HT1080 (cell line): Measurements from ENCODE around the gene CEBPZOS. TPM values are rescaled to one million over a fixed set of nuclear protein-coding genes. Genes with fewer than 3 reads are reported as not detected.
"Not testable (repeated sequence)": the region's sequence is repeated elsewhere in the genome, so short reads cannot be mapped to it uniquely, and the experiment has no call there.

Experiments
- DNase-seq: peaks from one replicate; pipeline ENCODE4 v3.0.0-alpha.2; 2015; ENCODE audit warnings: low read depth
- total RNA-seq: library from RNA; depleted of rRNA; stranded (reverse); fragments of >200 nt; shearing (Covaris generic); gene quantifications from 2 replicates; pipeline ENCODE4 v1.2.3, GENCODE V29; 2014

The CEBPZOS gene
- total RNA-seq, 1 experiment from 2014 or later, result 17.6 TPM

DNA sequence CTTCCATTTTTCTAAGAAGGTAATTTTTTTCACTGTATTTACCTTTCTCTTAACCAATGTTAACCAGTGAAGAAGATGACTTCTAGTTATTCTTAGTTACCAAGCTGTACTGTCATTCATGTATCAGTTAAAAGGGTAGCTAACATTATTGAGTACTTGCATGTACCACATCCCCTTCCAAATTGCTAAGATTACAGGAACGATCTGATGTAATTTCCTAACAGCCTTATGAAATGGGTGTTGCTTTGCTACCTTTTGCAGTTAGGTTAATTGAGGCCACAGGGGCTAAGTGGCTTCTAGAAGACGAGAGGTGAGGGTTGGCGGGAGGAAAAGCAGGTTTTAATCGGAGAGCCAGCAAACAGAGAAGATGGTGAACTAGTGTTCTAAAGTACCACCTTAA, 6.0 kb upstream of the CEBPZOS start:
- DNase-seq, result no peak

DNA sequence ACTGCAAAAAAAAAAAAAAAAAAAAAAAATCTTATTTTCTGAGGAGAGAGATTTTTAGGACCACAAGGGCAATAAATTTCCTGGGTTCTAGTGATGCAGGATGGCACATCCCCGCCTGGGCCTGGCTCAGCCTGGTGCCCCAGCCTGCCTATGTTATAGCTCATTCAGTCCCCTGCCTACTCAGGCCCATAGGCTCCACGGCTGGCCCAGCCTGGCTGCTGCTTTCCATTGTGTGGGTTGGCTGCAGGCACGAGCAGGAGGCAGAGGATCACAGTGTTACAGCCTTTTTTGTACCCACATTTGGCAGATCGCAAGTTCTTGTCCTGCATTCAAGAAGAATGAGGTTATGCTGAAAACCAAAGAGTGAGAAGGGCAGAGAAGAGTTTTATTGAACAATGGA, 5.0 kb upstream of the CEBPZOS start:
- no peak for DNase-seq

DNA sequence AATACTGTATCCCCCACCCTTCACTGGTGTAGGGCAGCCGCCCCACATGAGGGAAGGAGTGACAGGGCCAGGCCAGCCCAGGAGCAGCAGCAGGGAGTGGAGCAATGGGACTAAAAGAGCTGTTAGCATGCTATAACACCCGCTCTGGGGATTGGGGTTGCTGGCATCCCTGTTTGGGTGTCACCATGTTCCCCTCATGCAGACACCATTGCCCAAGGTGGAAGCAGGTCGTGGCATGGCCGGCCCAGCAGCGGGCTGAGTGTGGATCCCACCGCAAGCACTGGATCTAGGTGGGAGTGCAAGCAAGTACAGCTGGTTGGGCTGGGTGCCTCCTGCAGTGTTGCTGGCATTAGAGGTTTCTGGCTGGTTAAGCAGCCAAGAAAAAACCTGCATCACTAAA, 4.5 kb upstream of the CEBPZOS start:
- DNase-seq, result no peak

DNA sequence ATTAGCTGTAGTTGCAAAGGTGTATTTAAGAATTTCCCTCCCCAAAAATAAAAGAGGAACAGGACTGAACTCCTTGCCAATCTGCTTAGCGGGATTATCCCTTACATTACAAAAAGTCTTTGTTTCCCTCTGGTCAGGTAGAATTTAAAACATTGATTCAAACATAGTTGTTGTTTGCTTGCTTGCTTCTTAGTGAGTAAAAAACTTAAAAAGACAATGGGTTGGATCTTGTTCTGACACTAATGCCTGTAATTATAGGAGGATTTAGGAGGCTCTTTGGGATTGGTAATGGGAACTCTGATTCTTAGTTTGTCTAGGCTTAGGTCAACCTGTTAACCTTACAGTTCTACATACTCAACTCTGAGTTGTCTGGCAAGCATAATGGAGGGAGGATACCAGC, 3.7 kb upstream of the CEBPZOS start:
- no peak for DNase-seq

DNA sequence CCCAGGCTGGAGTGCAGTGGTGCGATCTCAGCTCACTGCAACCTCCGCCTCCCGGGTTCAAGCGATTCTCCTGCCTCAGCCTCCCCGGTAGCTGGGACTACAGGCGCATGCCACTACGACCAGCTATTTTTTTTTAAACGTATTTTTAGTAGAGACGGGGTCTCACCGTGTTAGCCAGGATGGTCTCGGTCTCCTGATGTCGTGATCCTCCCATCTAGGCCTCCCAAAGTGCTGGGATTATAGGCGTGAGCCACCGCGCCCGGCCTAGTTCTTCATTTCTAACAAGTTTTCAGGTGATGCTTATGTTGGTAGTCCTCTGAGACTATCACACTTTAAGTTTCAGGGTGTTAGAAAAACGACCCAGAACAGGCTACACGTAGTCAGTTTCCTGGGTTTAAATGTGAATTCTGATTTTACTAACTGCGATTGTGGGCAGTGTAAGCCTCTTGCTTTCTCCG, 405 bp upstream of the CEBPZOS start:
- not testable (repeated sequence) for DNase-seq

DNA sequence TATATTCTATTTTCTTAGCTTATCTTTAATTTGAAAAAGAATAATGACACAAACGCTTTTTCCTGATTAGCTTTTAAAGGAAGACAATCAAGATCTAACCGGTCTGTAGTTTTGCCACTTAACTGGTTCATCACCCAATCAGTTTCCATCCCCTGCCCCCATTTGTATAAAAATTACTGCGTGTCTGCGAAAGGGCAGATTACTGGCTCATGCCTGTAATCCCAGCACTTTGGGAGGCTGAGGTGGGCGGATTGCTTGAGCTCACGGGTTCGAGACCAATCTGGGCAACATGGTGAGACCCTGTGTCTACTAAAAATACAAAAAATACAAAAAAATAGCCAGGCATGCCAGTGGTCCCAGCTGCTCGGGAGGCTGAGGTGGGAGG, 2.4 kb downstream of the CEBPZOS start:
- no peak for DNase-seq

DNA sequence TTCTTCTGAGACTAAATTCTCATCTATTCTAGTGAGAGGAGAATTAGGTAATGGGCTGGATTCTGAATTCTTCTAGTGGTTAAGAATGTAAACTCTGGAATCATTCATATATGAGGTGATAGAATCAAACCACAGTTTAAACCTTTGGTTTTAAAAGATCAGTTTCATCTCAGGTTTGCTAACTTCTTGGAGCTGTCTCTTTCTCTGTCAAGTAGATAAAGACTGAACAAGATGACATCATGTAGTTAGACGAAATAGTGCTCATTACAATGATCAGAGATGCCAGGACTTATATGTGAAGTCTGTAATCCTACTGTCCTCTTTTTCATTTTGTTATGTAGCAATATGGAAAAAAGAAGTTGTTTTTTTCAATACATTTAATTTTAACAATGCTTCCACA, 4.9 kb downstream of the CEBPZOS start:
- DNase-seq, result no peak

DNA sequence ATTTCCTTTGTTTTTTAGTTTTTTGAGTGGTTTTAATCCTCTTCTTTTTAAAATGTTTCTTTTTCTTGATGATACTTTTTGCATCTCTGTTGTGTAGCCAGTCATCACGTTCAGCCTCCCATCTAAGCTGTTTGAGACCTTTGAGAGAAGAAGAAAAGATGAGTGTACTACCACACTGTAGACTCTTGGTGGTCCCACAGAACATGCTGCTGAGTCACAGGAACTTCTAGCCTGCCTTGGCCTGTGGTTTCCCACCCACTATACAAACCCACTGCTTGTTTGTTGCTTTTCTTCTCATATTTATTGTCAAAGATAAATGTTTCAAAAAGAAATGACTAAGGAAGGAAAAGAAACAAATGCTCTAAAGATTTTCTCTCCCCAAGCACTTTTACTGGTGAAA, 5.5 kb downstream of the CEBPZOS start:
- DNase-seq, result peak; percentile 43

DNA sequence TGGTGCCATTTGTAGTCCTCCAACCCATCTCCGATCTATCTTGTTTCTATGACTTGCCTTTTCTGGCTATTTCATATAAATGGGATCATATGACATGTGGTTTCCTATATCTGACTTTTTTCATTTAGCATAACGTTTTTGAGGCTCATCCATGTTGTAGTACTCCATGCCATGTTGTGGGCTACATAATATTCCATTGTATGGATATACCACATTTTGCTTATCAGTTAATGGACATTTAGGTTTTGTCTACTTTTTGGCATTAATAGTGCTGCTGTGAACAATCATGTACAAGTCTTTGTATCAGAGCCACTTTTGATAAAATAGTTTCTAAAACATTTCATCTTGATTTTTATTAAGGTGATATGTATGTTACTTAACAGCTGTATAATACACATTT, 7.4 kb downstream of the CEBPZOS start:
- no peak for DNase-seq

DNA sequence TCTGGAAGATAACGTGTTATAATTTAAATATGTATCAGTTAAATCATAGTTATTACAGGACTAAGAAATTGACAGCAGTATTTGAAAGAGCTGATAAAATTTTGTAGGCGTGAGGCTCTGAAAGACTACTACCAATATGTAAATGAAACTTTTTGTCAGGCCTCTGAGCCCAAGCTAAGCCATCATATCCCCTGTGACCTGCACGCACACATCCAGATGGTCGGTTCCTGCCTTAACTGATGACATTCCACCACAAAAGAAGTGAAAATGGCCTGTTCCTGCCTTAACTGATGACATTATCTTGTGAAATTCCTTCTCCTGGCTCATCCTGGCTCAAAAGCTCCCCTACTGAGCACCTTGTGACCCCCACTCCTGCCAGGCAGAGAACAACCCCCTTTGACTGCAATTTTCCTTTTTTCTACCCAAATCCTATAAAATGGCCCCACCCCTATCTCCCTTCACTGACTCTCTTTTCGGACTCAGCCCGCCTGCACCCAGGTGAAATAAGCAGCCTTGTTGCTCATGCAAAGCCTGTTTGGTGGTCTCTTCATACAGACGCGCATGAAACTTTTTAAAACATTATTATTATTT, 8.9 kb downstream of the CEBPZOS start:
- DNase-seq, result not testable (repeated sequence)

DNA sequence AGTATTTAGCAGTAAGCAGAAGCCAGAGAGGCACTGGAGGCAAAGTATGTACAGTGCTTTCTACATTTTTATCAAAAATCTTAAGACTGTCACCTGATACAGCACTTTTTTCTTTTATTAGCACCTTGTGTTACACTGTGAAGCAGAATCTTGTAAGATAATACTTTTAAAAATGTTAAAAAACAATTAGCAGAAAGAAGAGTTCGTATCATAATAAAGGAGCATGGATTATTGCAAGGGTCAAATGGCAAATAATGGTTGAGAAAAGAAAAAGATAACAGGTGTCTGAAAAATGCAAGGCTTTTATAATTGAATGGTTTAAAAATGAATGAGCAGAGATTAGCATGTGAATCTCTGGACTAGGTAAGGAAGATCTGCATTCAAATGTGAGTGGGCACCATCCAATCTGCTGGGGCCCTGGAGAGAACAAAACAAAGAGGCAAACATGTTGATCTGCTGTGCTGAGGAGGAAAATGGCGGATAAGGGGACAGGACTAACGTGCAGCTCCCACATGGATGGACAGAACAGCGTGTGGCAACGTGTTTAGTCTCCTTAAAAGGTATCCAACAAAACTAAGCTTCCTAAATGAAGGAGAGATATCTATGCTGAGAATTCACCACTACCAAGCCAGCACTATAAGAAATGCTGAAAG, 9.5 kb downstream of the CEBPZOS start:
- no peak for DNase-seq

DNA sequence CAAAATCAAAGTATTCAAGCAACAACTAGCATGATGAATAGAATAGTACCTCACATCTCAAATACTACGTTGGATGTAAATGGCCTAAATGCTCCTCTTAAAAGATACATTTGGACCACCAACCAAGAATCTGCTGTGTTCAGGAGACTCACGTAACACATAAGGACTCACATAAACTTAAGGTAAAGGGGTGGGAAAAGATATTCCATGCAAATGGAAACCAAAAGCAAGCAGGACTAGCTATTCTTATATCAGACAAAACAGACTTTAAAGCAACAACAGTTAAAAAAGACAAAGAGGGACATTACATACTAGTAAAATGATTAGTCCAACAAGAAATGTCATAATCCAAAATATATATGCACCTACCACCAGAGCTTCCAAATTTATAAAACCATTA, 10.5 kb downstream of the CEBPZOS start:
- not testable (repeated sequence) for DNase-seq

DNA sequence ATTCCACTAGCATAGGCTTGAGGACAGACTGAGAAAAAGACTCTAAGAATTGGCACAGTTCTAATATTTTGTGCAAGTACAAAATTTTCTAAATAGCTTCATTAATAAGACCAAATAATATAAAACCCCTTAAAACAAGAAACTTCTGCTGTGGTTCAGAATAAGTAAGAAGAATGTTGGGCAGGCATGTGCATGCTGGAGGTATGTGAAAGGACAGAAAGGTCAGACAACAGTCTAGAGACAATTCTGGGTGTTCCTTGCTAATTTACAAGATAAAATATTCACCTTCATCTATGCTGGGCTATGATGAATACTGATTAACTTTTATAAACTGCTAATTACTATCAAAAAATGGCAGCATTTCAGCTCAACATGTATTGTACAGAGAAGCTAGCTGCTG, 14.9 kb downstream of the CEBPZOS start:
- DNase-seq, result no peak

DNA sequence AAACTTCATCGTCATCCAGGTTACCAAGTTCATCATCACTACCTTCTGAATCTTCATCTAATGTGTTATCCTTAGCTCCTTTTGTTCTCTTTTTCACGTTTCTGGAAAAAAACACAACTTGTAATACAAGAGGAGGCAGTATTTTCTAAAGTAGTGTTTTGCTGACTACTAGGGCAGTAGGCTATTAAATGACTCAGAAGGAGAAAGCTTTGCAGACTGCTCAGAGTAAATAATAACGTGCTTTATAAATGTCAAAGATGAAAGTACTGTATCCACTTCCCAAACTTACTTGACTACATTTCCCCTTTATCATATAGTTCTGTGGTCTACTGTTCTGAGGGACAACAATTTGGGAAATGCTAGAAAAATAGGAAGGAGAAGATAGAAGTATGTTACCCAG, 15.6 kb downstream of the CEBPZOS start:
- no peak for DNase-seq

DNA sequence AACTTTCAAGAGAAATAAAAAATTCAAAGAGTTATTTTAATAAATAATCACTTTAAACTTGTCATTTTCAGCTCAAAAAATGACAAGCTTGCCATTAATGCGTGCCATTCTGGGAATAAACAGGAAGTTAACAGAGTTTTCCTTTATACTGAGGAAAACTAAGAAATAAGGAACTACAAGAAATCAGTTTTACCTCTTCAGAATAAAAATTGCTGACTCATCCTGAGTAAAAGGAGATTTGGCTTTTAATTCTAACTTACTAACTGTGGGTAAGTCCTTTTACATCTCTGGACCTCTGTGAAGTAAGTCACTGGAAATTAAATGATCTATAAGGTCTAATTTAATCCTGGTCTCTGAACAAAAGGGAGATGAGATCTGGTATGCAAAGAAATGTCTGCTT, 19.0 kb downstream of the CEBPZOS start:
- no peak for DNase-seq

DNA sequence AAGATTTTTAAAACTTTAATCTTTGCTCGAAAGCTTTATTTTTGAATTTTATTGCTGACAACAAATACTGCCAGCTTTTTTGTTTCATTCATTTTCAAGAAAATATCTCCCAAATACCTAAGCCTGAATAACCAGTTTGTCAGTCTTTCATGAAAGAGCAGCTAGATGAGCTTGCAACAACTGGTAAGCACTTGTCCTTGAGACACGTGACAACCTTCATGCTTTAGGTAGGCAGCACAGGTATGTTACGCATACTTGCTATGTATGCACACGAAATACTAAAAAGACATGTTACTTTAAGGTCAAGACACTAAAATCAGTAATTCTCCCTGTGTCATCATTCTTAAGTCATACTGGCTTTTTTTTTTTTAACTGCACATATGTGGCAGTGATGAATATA, 22.8 kb downstream of the CEBPZOS start:
- no peak for DNase-seq

DNA sequence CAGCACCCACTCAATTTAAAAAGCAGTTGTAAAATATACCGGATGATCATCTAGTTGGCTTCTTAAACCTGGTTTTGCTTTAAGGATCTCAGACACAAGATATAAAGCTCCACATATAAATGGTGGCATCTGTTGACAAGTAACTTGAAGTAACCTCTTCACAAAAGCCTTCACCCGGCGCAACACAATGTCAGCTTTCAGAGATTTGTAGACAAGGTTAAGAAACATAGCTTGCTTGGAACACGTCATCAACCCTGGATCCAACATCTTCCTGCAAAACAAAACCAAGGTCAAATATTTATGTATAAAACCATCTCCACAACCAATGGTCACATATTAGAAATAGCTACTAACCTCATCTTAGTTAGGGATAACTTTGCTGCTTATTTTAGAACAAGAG, 26.8 kb downstream of the CEBPZOS start:
- DNase-seq, result no peak

DNA sequence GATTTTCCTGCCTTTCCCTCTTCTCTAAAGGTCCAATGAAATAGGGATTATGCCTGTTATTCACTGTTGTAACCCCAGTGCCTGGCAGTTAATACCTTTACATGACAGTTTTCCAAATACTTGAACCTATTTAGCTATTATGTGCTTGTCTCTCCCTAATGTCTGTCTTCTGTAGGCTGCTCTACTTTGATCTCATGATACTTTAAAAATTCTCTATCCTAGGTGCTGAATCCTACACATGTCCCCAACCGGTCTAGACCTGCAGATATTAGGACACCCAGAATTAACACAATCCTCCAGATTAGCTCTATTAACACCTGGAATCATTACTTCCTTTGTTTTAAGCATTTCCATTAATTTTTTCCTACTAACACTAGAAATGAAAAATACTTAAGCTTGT, 27.8 kb downstream of the CEBPZOS start:
- no peak for DNase-seq

DNA sequence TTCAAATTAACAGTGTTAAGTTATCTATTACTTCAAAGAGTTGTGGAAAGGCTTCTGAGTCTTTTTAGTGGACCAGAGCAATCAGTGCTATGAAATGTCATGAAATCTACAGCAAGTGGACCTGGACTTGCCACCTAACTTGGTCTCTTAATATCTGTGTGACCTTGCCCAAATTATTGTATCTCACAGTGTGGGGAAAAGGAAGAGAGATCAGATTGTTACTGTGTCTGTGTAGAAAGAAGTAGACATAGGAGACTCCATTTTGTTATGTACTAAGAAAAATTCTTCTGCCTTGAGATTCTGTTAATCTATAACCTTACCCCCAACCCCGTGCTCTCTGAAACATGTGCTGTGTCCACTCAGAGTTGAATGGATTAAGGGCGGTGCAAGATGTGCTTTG, 28.8 kb downstream of the CEBPZOS start:
- DNase-seq, result not testable (repeated sequence)

DNA sequence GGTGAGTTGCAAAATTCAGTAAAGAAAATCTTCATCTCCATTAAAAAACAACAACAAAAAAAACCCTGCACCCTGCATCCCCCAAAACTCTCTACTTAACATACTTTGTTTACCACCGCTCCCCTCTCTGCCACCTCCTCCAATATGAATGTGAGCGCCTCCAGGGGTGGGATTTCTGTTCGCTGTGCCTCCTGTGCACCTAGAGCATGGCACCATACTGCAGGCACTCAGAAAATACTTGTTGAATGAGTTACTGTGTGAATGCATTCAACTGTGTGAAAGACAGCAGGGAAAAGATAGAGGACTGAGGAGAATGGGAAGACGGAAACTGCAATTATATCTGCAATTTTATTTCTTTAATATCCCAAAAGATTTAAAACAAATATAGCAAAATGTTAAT, 30.6 kb downstream of the CEBPZOS start:
- DNase-seq, result no peak

DNA sequence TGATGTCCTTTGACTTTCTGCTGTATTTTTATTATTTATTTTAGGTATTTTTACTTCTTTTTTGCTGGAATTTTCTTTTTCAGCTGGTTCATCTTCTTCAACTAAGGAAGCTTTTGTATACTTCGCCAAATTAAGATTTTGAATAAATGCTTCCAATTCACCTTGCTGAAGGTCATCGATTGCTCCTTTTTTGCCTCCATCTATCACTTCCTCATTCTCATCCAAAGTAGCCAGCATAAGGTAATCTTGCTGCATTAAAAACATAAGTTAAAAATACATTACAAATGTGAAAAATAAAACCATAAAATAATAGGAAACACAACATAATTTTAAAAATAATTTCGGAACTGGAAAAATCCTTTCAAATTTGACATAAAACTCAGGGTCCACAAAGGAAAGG, 32.5 kb downstream of the CEBPZOS start:
- DNase-seq, result no peak

DNA sequence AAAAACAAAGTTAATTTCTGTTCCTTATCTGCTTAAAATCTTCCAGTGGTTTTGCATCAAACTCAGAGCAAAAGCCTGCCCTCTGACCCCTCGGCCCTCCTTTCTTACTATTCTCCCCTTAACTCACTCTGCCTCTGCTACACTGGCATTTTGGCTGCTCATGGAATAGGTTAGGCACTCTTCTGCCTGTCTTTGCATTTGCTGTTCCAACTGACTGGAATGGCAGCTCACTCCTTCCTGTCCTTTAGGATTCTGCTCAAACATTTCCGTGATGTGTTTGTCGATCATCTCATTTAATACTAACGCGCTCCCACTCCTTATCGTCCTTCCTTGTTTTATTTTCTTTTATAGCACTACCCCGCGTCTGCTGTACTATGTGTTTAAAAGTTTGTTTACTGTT, 34.3 kb downstream of the CEBPZOS start:
- DNase-seq, result peak; percentile 7
